DND-41 (cell line): ENCODE data around the gene ARHGAP15.

ENCODE experiments used
- EZH2 ChIP-seq: IDR thresholded peaks from 3 replicates; pipeline ENCODE4 v1.6.1; 2012; ENCODE audit warnings: borderline replicate concordance, low read depth, mild to moderate bottlenecking, moderate library complexity, low read length, inconsistent platforms; ENCODE audit not compliant: severe bottlenecking
- TF ChIP-seq, protein P1 (sequence below): IDR thresholded peaks from 2 replicates; pipeline ENCODE4 v1.5.1; 2012; ENCODE audit warnings: borderline replicate concordance, low read length, moderate library complexity, mild to moderate bottlenecking; ENCODE audit not compliant: poor library complexity, severe bottlenecking; ENCODE audit errors: extremely low read depth

DNA sequence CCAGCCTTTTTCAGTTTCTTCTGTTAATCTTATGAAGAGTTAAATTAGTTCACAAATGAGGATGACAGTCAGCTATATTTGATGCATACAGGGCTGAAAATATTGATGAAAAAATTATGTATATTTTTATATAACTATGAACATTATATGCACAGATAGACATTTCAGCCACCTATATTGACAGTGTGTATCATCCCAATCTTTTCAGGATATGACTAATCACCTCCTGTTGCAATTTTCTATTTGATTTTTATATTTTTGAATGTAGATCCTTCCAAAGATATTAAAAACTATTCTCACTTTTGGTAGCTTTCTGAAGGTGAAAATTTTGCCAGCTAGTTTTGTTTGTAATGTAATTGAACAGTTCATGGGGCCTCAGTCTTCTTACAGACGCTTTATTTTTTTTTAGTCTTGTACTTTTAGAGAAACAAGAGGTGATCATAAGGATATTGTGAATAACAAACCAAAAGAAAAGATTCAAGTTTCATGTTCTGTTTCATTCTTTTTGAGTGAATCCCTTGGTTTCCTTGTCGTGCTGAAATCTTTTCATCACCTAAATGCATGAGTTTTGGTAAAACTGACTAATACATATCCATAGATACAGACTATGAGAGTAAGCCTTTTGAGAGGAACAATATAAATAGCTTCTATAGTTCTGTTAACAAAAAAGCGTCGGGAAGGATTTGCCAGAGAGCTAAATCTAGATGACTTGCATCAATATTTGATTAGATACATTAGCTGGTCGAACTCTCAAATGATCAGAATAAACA, 123.1 kb downstream of the ARHGAP15 start:
- TF ChIP-seq, protein P1, sequence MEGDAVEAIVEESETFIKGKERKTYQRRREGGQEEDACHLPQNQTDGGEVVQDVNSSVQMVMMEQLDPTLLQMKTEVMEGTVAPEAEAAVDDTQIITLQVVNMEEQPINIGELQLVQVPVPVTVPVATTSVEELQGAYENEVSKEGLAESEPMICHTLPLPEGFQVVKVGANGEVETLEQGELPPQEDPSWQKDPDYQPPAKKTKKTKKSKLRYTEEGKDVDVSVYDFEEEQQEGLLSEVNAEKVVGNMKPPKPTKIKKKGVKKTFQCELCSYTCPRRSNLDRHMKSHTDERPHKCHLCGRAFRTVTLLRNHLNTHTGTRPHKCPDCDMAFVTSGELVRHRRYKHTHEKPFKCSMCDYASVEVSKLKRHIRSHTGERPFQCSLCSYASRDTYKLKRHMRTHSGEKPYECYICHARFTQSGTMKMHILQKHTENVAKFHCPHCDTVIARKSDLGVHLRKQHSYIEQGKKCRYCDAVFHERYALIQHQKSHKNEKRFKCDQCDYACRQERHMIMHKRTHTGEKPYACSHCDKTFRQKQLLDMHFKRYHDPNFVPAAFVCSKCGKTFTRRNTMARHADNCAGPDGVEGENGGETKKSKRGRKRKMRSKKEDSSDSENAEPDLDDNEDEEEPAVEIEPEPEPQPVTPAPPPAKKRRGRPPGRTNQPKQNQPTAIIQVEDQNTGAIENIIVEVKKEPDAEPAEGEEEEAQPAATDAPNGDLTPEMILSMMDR: no peak
- no peak for TF ChIP-seq EZH2
